GM18511 (cell line): ENCODE results near the gene DCTN2.

Experiments used
- ATAC-seq: cut with Tn5 transposase; IDR thresholded peaks from one replicate; pipeline ENCODE4 v1.9.1; 2021; ENCODE audit warnings: mild to moderate bottlenecking, moderate library complexity; ENCODE audit not compliant: unreplicated experiment

DCTN2 gene

DNA sequence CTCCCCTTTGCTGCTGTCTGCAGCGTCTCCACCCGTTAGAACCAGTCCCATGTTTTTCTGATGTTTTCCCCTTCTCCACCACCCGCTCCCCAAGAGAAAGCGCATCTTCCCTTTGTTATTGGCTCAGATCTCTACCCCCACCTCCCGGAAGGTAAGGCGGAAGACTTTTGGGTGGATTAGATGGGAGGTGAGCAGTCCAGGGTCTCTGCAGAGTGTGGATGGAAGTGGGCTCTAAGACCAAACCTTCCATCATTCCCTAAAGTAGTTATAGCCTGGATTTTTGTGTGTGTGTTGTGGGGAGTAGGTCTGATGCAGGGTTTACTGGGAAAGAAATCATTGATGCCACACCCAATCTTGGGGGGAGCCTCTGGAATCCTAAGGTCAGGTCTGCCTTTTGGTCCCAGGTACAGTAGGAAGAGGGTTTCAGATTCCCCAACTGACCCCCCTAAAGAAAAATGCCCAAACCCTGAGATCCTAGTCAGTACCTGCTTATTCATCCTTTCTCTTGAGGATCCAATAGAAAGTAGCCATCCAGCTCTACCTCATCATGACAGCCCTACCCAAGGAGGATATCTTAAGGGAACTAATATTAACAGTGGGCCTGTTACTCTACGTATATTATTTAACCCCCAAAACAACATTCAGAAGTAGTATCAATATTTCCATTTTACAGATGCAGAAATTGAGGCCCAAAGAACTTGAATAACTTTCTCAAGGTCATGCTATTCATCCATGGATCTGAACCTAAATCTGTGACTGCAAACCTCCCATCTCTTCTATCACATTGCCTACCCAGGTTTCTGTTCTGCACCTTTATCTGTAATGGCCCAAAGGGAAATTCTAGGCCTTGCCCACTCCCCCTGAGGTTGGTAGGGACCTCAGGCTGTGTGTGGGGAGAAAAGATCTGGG lies 3.9 kb upstream of the DCTN2 start:
- ATAC-seq = no peak

DNA sequence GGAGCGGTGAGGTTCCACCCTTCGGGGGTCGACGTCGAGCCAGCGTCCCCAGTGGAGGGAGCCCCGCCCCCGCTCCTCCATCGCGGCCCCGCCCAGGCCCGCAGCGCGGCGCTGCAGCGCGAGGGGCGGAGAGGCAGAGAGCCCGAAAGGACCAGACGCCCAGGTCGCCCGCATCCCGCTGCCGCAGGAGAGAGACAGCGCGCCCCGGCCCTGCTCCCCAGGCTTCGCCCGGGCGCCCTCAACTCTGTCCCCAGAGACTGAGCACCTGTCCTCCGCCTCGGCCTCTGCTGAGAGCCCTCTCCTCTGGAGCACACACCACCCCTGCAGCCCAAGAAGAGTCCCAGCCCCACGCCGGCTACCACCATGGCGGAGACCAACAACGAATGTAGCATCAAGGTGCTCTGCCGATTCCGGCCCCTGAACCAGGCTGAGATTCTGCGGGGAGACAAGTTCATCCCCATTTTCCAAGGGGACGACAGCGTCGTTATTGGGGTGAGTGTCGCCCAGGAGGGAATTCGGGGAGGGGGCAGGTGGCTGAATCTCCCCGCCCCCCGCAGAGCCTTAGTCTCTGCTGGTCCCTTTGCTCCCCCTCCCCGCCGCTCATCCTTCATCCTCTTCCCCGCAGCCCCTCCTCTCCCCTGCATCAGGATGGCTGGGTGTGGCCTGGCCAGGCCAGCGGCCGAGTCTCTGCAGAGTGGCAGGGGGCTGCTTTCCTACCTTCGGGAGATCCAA lies 3.1 kb upstream of the DCTN2 start, which contains the start of gene KIF5A:
Gene KIF5A (plus strand): TSS at position 136 of the 732 bp plus-strand sequence. CDS start 228 bp downstream, at position 364.
- ATAC-seq = no peak

GRCh38 chr12:57549203-57549908 lies 2.4 kb upstream of the DCTN2 start:
- ATAC-seq = no peak

GRCh38 chr12:57548488-57548887 lies 1.5 kb upstream of the DCTN2 start:
- no peak for ATAC-seq

- no peak for ATAC-seq
Measured at GRCh38 chr12:57548013-57548315, 972 bp upstream of the DCTN2 start.

DNA sequence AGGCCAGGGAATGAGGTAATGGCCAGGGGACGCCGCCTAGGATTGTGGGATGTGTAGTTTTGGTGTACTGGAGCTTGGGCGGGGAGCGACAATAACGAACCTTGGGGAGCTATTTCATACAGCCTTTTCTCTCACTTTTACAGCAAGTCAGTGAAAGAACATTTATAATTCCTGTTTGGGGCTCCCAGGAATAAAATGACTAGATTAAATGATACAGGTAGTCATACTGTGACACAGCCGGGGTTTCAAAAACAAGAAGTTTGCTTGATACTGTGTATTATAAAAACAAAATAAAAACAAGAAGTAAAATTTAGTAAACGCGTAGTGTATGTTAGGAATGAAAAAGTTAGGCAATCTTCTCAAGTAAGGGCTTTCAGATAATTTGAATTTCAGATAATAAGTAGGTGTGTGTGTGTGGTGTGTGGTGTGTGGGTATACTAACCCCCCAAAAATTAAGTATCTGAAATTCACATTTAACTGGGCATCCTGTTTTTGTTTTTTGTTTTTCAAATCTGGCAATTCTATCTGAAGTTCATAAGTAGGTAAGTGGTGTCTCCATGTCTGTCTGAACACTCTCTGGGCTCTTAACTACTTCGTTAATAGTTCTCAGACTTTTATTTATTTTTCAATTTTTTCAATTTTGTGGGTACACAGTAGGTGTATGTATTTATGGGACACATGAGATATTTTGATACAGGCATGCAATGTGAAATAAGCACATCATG lies 458 bp upstream of the DCTN2 start:
- no peak for ATAC-seq

- ATAC-seq = no peak
Measured at GRCh38 chr12:57545809-57546437, 1.1 kb downstream of the DCTN2 start.

DNA sequence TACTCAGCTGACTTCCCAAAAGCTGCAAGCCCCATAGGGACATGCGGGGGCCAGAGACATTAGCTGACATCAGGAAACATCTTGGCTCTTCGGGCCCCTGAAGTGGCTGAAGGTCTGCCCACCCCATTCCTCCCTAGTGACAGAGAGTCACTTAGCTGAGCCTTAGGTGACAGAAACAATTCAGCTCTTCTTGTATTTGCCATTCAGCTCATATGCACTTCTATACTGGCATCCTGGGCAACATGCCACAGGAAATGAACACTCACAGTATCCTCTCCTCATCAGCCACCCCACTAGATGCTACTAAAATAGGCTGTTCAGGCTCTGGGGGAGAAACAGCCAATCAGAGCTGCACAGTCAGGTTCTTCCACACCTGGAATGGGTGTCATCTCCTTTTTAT lies 3.4 kb downstream of the DCTN2 start:
- no peak for ATAC-seq

- no peak for ATAC-seq
Measured at GRCh38 chr12:57541717-57542116, 5.3 kb downstream of the DCTN2 start.

DNA sequence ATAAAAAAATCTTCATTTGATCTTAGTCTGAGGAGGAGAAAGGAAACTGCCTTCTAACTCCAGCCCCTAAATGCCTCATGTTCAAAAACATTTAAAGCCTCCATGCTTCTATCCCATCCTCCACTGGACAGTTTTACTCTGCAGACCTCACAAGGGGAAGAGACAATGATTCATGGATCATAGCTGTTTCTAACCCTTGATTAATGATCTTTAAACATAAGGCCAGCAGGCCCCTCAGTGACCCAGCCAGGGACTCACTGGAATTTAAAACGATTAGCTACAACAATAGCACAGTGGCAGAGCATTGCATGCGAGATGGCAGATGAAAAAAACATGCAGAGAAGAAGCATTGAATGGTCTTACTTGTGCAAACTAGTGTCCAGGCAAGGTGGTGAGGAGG lies 6.0 kb downstream of the DCTN2 start:
- no peak for ATAC-seq

- ATAC-seq = no peak
Measured at GRCh38 chr12:57539134-57539768, 7.7 kb downstream of the DCTN2 start.

- no peak for ATAC-seq
Measured at GRCh38 chr12:57536597-57536942, 10.4 kb downstream of the DCTN2 start.

- no peak for ATAC-seq
Measured at GRCh38 chr12:57535764-57536596, 11.0 kb downstream of the DCTN2 start.

GRCh38 chr12:57534991-57535543 lies 11.9 kb downstream of the DCTN2 start:
- no peak for ATAC-seq

DNA sequence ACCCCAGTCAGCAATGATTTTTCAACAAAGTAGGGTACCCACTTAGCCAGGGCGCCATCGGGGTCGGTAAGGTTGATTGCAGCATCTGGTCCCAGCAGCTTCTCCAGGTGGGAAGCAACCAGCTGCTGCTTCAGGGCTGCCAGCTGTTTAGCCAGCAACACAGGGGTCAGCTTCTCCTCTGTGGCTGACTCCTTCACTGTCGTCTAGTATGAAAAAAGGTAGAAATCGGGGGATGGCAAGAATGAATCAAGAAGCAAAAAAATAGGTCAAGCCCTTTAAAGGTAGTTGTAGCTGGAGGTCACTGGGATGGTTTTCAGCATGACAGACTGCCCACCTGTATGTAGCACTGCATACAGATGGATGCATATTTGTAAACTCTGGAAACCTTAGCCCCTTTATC lies 12.7 kb downstream of the DCTN2 start:
- no peak for ATAC-seq

DNA sequence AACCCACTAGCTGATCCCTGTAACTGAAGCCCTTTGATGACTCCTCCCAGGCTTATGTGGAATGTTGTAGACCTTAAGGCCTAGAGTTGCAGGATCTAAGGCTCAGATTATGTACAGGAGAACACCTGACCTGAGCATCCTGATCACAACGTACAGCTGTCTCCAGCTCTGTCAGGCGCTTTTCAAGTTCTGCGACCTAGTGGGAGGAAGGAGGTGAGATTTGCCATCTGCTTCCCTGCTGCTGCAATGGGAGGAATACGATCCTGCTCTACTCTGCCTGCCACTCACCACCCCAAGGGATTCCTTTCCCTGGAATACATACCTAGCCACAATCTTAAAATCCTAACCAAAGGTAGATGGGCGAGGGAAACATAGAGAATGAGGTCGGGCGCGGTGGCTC lies 13.9 kb downstream of the DCTN2 start:
- no peak for ATAC-seq

DNA sequence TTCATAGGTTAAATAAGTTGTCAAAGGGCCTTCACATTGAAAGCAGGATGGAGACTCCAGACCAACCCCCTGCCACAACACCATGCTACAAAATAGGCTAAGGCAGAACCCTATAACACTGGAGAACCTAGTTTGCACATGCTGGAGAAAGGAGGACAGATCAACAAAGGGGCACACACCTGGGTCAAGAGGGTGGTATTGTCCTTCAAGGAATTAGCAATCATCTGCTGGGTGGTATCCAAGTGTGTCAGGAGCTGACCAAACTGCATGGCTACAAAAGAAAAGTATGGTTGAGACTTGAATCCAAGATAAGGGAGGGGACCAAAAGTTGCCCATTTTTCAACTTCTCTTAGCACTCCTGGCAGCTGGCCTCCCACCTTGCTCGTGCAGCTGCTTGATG lies 15.2 kb downstream of the DCTN2 start:
- ATAC-seq = no peak

- no peak for ATAC-seq
Measured at GRCh38 chr12:57530396-57531142, 16.4 kb downstream of the DCTN2 start.
